Activated T-cell treated with anti-CD3 and anti-CD28 coated beads, Interleukin-2, amount 50 U/mL, for 72 hours (primary cell): ENCODE data around the gene MARS2. TPM values are rescaled to one million over a fixed set of nuclear protein-coding genes. Genes with fewer than 3 reads are reported as not detected.
A peak's percentile ranks its signal among the peaks of the same experiment; 100 is the strongest.
"Not testable (repeated sequence)": the region's sequence is repeated elsewhere in the genome, so short reads cannot be mapped to it uniquely, and the experiment has no call there.

ENCODE experiments used
- ATAC-seq, 2 donors: fragments of 150-1000 bp; cut with Tn5 transposase; replicated peaks in 1 of 2; 2 replicates each; pipeline ENCODE4 v1.10.0; 2021; ENCODE audit warnings: moderate library complexity in 2 of 2, mild to moderate bottlenecking in 1 of 2
- DNase-seq, 2 donors: peaks; one replicate each; pipeline ENCODE4 v3.0.0; 2021 to 2022; ENCODE audit warnings: mixed read lengths in 1 of 2
- H3K27ac Mint-ChIP-seq: one replicate; pipeline ENCODE4 v1.8.0; 2022; ENCODE audit warnings: mild to moderate bottlenecking, moderate library complexity, mixed read lengths
- H3K27me3 Mint-ChIP-seq: one replicate; pipeline ENCODE4 v1.8.0; 2022; ENCODE audit warnings: low read depth, mixed read lengths
- H3K36me3 Mint-ChIP-seq, 2 donors: one replicate each; pipeline ENCODE4 v1.8.0; 2022; ENCODE audit warnings: mixed read lengths in 2 of 2, mild to moderate bottlenecking in 1 of 2; ENCODE audit not compliant: insufficient read depth in 2 of 2
- H3K4me1 Mint-ChIP-seq: one replicate; pipeline ENCODE4 v1.8.0; 2022; ENCODE audit warnings: low read depth, mixed read lengths
- H3K4me3 Mint-ChIP-seq, 2 donors: one replicate each; pipeline ENCODE4 v1.8.0; 2022; ENCODE audit warnings: mild to moderate bottlenecking in 2 of 2, mixed read lengths in 2 of 2, moderate library complexity in 2 of 2
- H3K9me3 Mint-ChIP-seq, 2 donors: one replicate each; pipeline ENCODE4 v1.8.0; 2022; ENCODE audit warnings: mixed read lengths in 2 of 2
- total RNA-seq, 2 donors: library from RNA; stranded (reverse); gene quantifications; one replicate each; pipeline ENCODE4 v1.2.3, GENCODE V29; 2022

MARS2 gene
- total RNA-seq, 2 donors from 2014 or later = 9.2 to 10.6 TPM

- ATAC-seq = no peak
- H3K4me3 Mint-ChIP-seq = no peak overlapping the region
- H3K4me1 Mint-ChIP-seq = no peaks in the 10 kb centered on the region
- H3K27ac Mint-ChIP-seq = no peak overlapping the region
- no peak for DNase-seq
- no peaks in the 10 kb centered on the region for H3K36me3 Mint-ChIP-seq
- no peaks in the 10 kb centered on the region for H3K9me3 Mint-ChIP-seq
- peaks cover 7% of the 10 kb centered on the region for H3K27me3 Mint-ChIP-seq
Observed at GRCh38 chr2:197677056-197677455, 28.1 kb upstream of the MARS2 start.

GRCh38 chr2:197677483-197677882 lies 27.7 kb upstream of the MARS2 start:
- ATAC-seq = peak in 1 of 2 donors; percentile 34
- H3K36me3 Mint-ChIP-seq = no peaks in the 10 kb centered on the region
- no peak for DNase-seq
- H3K27ac Mint-ChIP-seq = no peak overlapping the region
- no peaks in the 10 kb centered on the region for H3K9me3 Mint-ChIP-seq
- peaks cover 5% of the 10 kb centered on the region for H3K27me3 Mint-ChIP-seq
- no peak overlapping the region for H3K4me3 Mint-ChIP-seq
- H3K4me1 Mint-ChIP-seq = no peaks in the 10 kb centered on the region

- not testable (repeated sequence) for H3K4me3 Mint-ChIP-seq, ATAC-seq, H3K36me3 Mint-ChIP-seq, H3K4me1 Mint-ChIP-seq, H3K27ac Mint-ChIP-seq, H3K27me3 Mint-ChIP-seq, H3K9me3 Mint-ChIP-seq, DNase-seq
Observed at GRCh38 chr2:197695206-197695605, 10.0 kb upstream of the MARS2 start.

- H3K27me3 Mint-ChIP-seq, H3K27ac Mint-ChIP-seq, DNase-seq, H3K9me3 Mint-ChIP-seq, ATAC-seq, H3K4me3 Mint-ChIP-seq, H3K36me3 Mint-ChIP-seq: not testable (repeated sequence)
- H3K4me1 Mint-ChIP-seq = peaks cover 12% of the 10 kb centered on the region
Observed at GRCh38 chr2:197695971-197696370, 9.2 kb upstream of the MARS2 start.

GRCh38 chr2:197696571-197696970 lies 8.6 kb upstream of the MARS2 start:
- not testable (repeated sequence) for H3K36me3 Mint-ChIP-seq, H3K27ac Mint-ChIP-seq, H3K9me3 Mint-ChIP-seq, DNase-seq, H3K4me3 Mint-ChIP-seq, H3K27me3 Mint-ChIP-seq, ATAC-seq
- peaks cover 18% of the 10 kb centered on the region for H3K4me1 Mint-ChIP-seq

- H3K4me3 Mint-ChIP-seq, H3K27me3 Mint-ChIP-seq, H3K36me3 Mint-ChIP-seq, ATAC-seq, H3K27ac Mint-ChIP-seq, H3K9me3 Mint-ChIP-seq, DNase-seq: not testable (repeated sequence)
- H3K4me1 Mint-ChIP-seq = peaks cover 30% of the 10 kb centered on the region
Observed at GRCh38 chr2:197699724-197700123, 5.4 kb upstream of the MARS2 start.

- peaks cover 3 to 4% of the 10 kb centered on the region in 2 donors for H3K36me3 Mint-ChIP-seq
- peak overlapping the region; percentile 75 for H3K27ac Mint-ChIP-seq
- peaks cover 6% of the 10 kb centered on the region for H3K27me3 Mint-ChIP-seq
- H3K9me3 Mint-ChIP-seq = peaks cover 0 to 1% of the 10 kb centered on the region in 2 donors
- H3K4me3 Mint-ChIP-seq = peak overlapping the region; percentile 17 to 71
- peaks cover 33% of the 10 kb centered on the region for H3K4me1 Mint-ChIP-seq
- DNase-seq (peak; percentile 31 to 55), ATAC-seq (peak; percentile 34 to 48)
Observed at GRCh38 chr2:197700960-197701359, 4.2 kb upstream of the MARS2 start.

GRCh38 chr2:197704434-197705120 lies 592 bp upstream of the MARS2 start:
- H3K4me1 Mint-ChIP-seq = peaks cover 65% of the 10 kb centered on the region
- H3K36me3 Mint-ChIP-seq = peaks cover 7 to 8% of the 10 kb centered on the region in 2 donors
- DNase-seq = no peak
- H3K27me3 Mint-ChIP-seq = peaks cover 6% of the 10 kb centered on the region
- H3K9me3 Mint-ChIP-seq = peaks cover 0 to 1% of the 10 kb centered on the region in 2 donors
- H3K4me3 Mint-ChIP-seq = peak overlapping the region; percentile 86 to 96
- ATAC-seq = peak; percentile 30 to 32
- H3K27ac Mint-ChIP-seq = peak overlapping the region; percentile 88

- Mint-ChIP-seq H3K36me3 (peaks cover 5% of the 10 kb centered on the region in 2 donors), H3K4me3 (peak overlapping the region; percentile 94 to 95), H3K27ac (peak overlapping the region; percentile 90), H3K27me3 (peaks cover 6% of the 10 kb centered on the region), H3K9me3 (peaks cover 0 to 1% of the 10 kb centered on the region in 2 donors), H3K4me1 (peaks cover 61% of the 10 kb centered on the region)
- DNase-seq = peak in 1 of 2 donors; percentile 20
- ATAC-seq = no peak
Observed at GRCh38 chr2:197705912-197706838, 1.0 kb downstream of the MARS2 start.

- ATAC-seq (no peak), DNase-seq (no peak)
- peaks cover 6% of the 10 kb centered on the region for H3K27me3 Mint-ChIP-seq
- H3K9me3 Mint-ChIP-seq = peaks cover 0 to 1% of the 10 kb centered on the region in 2 donors
- H3K27ac Mint-ChIP-seq = no peak overlapping the region
- peak overlapping the region; percentile 94 to 95 for H3K4me3 Mint-ChIP-seq
- H3K4me1 Mint-ChIP-seq = peaks cover 59% of the 10 kb centered on the region
- H3K36me3 Mint-ChIP-seq = peaks cover 5% of the 10 kb centered on the region in 2 donors
Observed at GRCh38 chr2:197706839-197707207, 1.7 kb downstream of the MARS2 start.

GRCh38 chr2:197707316-197708213 lies 2.4 kb downstream of the MARS2 start:
- Mint-ChIP-seq H3K9me3 (peaks cover 0 to 1% of the 10 kb centered on the region in 2 donors), H3K4me3 (peak overlapping the region; percentile 94 to 95), H3K27me3 (peaks cover 4% of the 10 kb centered on the region), H3K4me1 (peaks cover 61% of the 10 kb centered on the region), H3K36me3 (peaks cover 5% of the 10 kb centered on the region in 2 donors), H3K27ac (peak overlapping the region; percentile 51)
- no peak for ATAC-seq
- DNase-seq = no peak

GRCh38 chr2:197708331-197708730 lies 3.2 kb downstream of the MARS2 start:
- ATAC-seq (no peak), DNase-seq (no peak)
- H3K27ac Mint-ChIP-seq = no peak overlapping the region
- H3K9me3 Mint-ChIP-seq = no peaks in the 10 kb centered on the region
- H3K4me1 Mint-ChIP-seq = peaks cover 66% of the 10 kb centered on the region
- peaks cover 5% of the 10 kb centered on the region in 2 donors for H3K36me3 Mint-ChIP-seq
- H3K4me3 Mint-ChIP-seq = peak overlapping the region; percentile 38 to 67
- no peaks in the 10 kb centered on the region for H3K27me3 Mint-ChIP-seq
